ENCODE data around the gene ZNF462.

The ZNF462 gene

GRCh38 chr9:106994463-106994862 is 131.5 kb downstream of the ZNF462 start:
- DNase-seq (ENCODE audit: extremely low read depth, low read depth) = no peak
- H3K4me3 ChIP-seq (replicated peaks; ENCODE audit: low read depth, low read length) = no peak overlapping the region
- TF ChIP-seq CTCF (IDR thresholded peaks at IDR 0.05; ENCODE audit: low read depth, low read length, missing control alignments) = no peak

- TF ChIP-seq CTCF (IDR thresholded peaks at IDR 0.05; ENCODE audit: low read depth, low read length, missing control alignments) = no peak
- DNase-seq (ENCODE audit: extremely low read depth, low read depth) = no peak
- no peak overlapping the region for H3K4me3 ChIP-seq (replicated peaks; ENCODE audit: low read depth, low read length)
These were observed 137.3 kb downstream of the ZNF462 start for GRCh38 chr9:107000218-107000617.

DNA sequence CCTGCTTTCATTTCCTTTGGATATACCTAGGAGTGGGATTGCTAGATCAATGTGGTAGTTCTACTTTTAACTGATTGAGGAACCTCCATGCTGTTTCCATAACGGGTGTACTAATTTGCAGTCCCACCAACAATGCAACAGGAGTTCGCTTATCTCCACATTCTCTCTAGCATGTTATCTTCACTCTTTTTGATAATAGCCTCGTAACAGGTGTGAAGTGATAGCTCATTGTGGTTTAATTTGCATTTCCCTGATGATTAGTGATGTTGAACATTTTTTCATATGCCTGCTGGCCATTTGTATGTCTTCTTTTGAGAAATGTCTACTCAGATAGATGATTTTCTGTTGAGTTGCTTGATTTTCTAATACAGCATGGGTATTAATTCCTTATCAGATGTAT is 142.2 kb downstream of the ZNF462 start:
- H3K4me3 ChIP-seq (replicated peaks; ENCODE audit: low read depth, low read length) = no peak overlapping the region
- TF ChIP-seq CTCF (IDR thresholded peaks at IDR 0.05; ENCODE audit: low read depth, low read length, missing control alignments) = no peak
- no peak for DNase-seq (ENCODE audit: extremely low read depth, low read depth)

- DNase-seq (ENCODE audit: extremely low read depth, low read depth) = no peak
- H3K4me3 ChIP-seq (replicated peaks; ENCODE audit: low read depth, low read length) = no peak overlapping the region
- no peak for TF ChIP-seq CTCF (IDR thresholded peaks at IDR 0.05; ENCODE audit: low read depth, low read length, missing control alignments)
These were observed 144.4 kb downstream of the ZNF462 start for GRCh38 chr9:107007402-107007801.

DNA sequence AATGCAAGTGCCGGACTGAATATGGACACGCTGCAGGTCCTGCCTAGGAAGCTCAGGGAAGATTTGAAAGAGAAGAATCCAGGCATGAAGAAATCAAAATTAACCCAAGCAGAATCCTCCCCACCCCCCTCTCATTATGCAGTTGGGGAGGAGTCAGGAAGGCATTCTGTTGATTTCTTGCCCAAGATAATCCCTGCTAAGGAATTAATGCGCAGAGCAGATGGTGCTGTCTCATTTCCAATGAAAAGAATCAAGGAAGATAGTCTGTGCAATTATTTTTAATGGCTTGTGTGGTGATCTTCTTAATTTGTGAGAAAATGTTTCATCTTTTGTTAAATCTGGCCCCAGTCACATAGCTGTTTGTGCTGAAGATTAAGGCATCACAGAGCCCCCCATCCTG is 145.0 kb downstream of the ZNF462 start:
- DNase-seq (ENCODE audit: extremely low read depth, low read depth) = no peak
- no peak for TF ChIP-seq CTCF (IDR thresholded peaks at IDR 0.05; ENCODE audit: low read depth, low read length, missing control alignments)
- H3K4me3 ChIP-seq (replicated peaks; ENCODE audit: low read depth, low read length) = no peak overlapping the region

DNA sequence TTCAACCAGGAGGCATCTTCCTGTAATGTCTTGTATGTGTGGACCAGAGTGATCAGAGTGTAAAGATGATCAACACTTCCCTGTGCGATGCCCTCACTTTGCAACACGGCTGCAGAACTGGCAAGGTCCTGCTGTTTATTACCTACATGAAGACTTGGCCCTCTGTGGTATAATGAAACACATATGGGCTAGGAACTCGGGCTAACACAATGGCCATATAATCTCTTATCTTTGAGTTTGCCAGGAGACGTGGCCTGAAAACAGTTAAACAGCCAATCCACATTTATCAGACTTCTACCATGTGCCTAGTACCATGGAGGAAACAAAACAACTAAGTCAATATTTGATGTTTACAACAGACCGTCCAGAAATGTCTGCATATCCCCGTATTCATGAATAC is 145.5 kb downstream of the ZNF462 start:
- no peak overlapping the region for H3K4me3 ChIP-seq (replicated peaks; ENCODE audit: low read depth, low read length)
- no peak for DNase-seq (ENCODE audit: extremely low read depth, low read depth)
- no peak for TF ChIP-seq CTCF (IDR thresholded peaks at IDR 0.05; ENCODE audit: low read depth, low read length, missing control alignments)

- TF ChIP-seq CTCF (IDR thresholded peaks at IDR 0.05; ENCODE audit: low read depth, low read length, missing control alignments) = no peak
- no peak for DNase-seq (ENCODE audit: extremely low read depth, low read depth)
These were observed 153.4 kb downstream of the ZNF462 start for GRCh38 chr9:107016383-107016782.

More at GRCh38 chr9:107016383-107016782, 153.4 kb downstream of the ZNF462 start:
- no peak overlapping the region for H3K4me3 ChIP-seq (replicated peaks; ENCODE audit: low read depth, low read length)

Data from HFF-Myc (cell line).